HEK293 (cell line): ENCODE data around the gene NOX4.
"Not testable (repeated sequence)": the region's sequence is repeated elsewhere in the genome, so short reads cannot be mapped to it uniquely, and the experiment has no call there.

Source experiments
- CTCF ChIA-PET: fragments of 350-600 bp; formaldehyde crosslinking; extraction: SDS; loops from one replicate; lab custom pipeline; 2021; ENCODE audit warnings: antibody characterized with exemption; lab: Yijun Ruan, JAX
- POLR2A ChIA-PET: fragments of 300-600 bp; formaldehyde crosslinking; extraction: SDS; loops from one replicate; lab custom pipeline; 2020; ENCODE audit warnings: antibody characterized with exemption, inconsistent platforms; lab: Yijun Ruan, JAX
- H3K27ac ChIP-seq: fragments of 200-500 bp; sonication (Bioruptor generic); 2 replicates; pipeline ENCODE4 v1.5.1; 2014; ENCODE audit warnings: low read depth, low read length, control low read depth, inconsistent platforms; ENCODE audit errors: extremely low read depth
- H3K36me3 ChIP-seq, 2 experiments: fragments of 200-500 bp in 1 of 2; sonication (Bioruptor generic) in 1 of 2; 1 replicate in 1 of 2; 2 replicates in 1 of 2; pipeline ENCODE4 v1.5.1; 2014 to 2017; ENCODE audit warnings: inconsistent platforms in 2 of 2, low read length in 2 of 2; ENCODE audit not compliant: control insufficient read depth in 2 of 2, insufficient read depth in 1 of 2
- H3K4me1 ChIP-seq: fragments of 200-500 bp; sonication (Bioruptor generic); 2 replicates; pipeline ENCODE4 v1.5.1; 2014; ENCODE audit warnings: mild to moderate bottlenecking, low read length, inconsistent platforms; ENCODE audit not compliant: control insufficient read depth, insufficient read depth
- H3K4me3 ChIP-seq: 2 replicates; pipeline ENCODE4 v1.5.1; 2011; ENCODE audit warnings: low read depth, mild to moderate bottlenecking, control low read depth, low read length, moderate library complexity
- H3K9me3 ChIP-seq: fragments of 200-500 bp; sonication (Bioruptor generic); 2 replicates; pipeline ENCODE4 v1.5.1; 2014; ENCODE audit warnings: low read depth, low read length, inconsistent platforms; ENCODE audit not compliant: control insufficient read depth, insufficient read depth
- ELK4 ChIP-seq: IDR thresholded peaks from 2 replicates; pipeline ENCODE4 v1.6.1; 2011; ENCODE audit warnings: mild to moderate bottlenecking, low read depth, low read length, borderline replicate concordance
- MEIS1 ChIP-seq: sonication (generic); formaldehyde crosslinking; IDR thresholded peaks from 2 replicates; pipeline ENCODE4 v1.8.1; 2022; ENCODE audit warnings: missing genetic modification reagents, mild to moderate bottlenecking, borderline replicate concordance
- SP2 ChIP-seq: fragments of 450-650 bp; formaldehyde crosslinking; IDR thresholded peaks from 2 replicates; pipeline ENCODE4 v1.5.1; 2016; ENCODE audit warnings: missing biosample characterization, missing genetic modification characterization
- YY2 ChIP-seq: fragments of 450-650 bp; formaldehyde crosslinking; IDR thresholded peaks from 2 replicates; pipeline ENCODE4 v1.5.1; 2016; ENCODE audit warnings: missing biosample characterization, missing genetic modification characterization
- ZBTB48 ChIP-seq: fragments of 450-650 bp; formaldehyde crosslinking; IDR thresholded peaks from 2 replicates; pipeline ENCODE4 v1.5.1; 2016; ENCODE audit warnings: missing biosample characterization, missing genetic modification characterization
- ZFP69B ChIP-seq: fragments of 450-650 bp; formaldehyde crosslinking; IDR thresholded peaks from 2 replicates; pipeline ENCODE4 v1.5.1; 2016; ENCODE audit warnings: missing biosample characterization, missing genetic modification characterization
- ZNF148 ChIP-seq: fragments of 450-650 bp; formaldehyde crosslinking; IDR thresholded peaks from 2 replicates; pipeline ENCODE4 v1.5.0; 2017; ENCODE audit warnings: missing biosample characterization, missing genetic modification characterization, borderline replicate concordance
- ZNF221 ChIP-seq: fragments of 450-650 bp; formaldehyde crosslinking; IDR thresholded peaks from 2 replicates; pipeline ENCODE4 v1.5.1; 2017; ENCODE audit warnings: missing biosample characterization, missing genetic modification characterization, borderline replicate concordance
- ZNF280D ChIP-seq: fragments of 450-650 bp; formaldehyde crosslinking; IDR thresholded peaks from 2 replicates; pipeline ENCODE4 v1.5.1; 2016; ENCODE audit warnings: missing biosample characterization, missing genetic modification characterization
- ZNF350 ChIP-seq: fragments of 450-650 bp; formaldehyde crosslinking; IDR thresholded peaks from 2 replicates; pipeline ENCODE4 v1.5.0; 2017; ENCODE audit warnings: missing biosample characterization, mild to moderate bottlenecking, missing genetic modification characterization
- ZNF571 ChIP-seq: fragments of 450-650 bp; formaldehyde crosslinking; IDR thresholded peaks from 2 replicates; pipeline ENCODE4 v1.5.0; 2017; ENCODE audit warnings: missing biosample characterization, missing genetic modification characterization
- ZNF610 ChIP-seq: fragments of 450-650 bp; formaldehyde crosslinking; IDR thresholded peaks from 2 replicates; pipeline ENCODE4 v1.5.1; 2016; ENCODE audit warnings: missing biosample characterization, missing genetic modification characterization, borderline replicate concordance
- ZNF626 ChIP-seq: fragments of 450-650 bp; sonication (Bioruptor Pico); formaldehyde crosslinking; IDR thresholded peaks from 2 replicates; pipeline ENCODE4 v1.5.1; 2018; ENCODE audit warnings: missing biosample characterization, missing genetic modification characterization, inconsistent platforms
- ZNF654 ChIP-seq: fragments of 450-650 bp; formaldehyde crosslinking; IDR thresholded peaks from 2 replicates; pipeline ENCODE4 v1.5.1; 2016; ENCODE audit warnings: low read depth, missing biosample characterization, missing genetic modification characterization
- ZNF660 ChIP-seq: fragments of 450-650 bp; IDR thresholded peaks from 2 replicates; pipeline ENCODE4 v1.5.1; 2018; ENCODE audit warnings: missing biosample characterization, mild to moderate bottlenecking, missing genetic modification characterization
- ZNF791 ChIP-seq: fragments of 450-650 bp; formaldehyde crosslinking; IDR thresholded peaks from 2 replicates; pipeline ENCODE4 v1.5.1; 2016; ENCODE audit warnings: missing biosample characterization, missing genetic modification characterization
- TF ChIP-seq, protein P1 (sequence below): fragments of 450-650 bp; formaldehyde crosslinking; IDR thresholded peaks from 2 replicates; pipeline ENCODE4 v1.5.1; 2016; ENCODE audit warnings: missing biosample characterization, missing genetic modification characterization

NOX4 gene

DNA sequence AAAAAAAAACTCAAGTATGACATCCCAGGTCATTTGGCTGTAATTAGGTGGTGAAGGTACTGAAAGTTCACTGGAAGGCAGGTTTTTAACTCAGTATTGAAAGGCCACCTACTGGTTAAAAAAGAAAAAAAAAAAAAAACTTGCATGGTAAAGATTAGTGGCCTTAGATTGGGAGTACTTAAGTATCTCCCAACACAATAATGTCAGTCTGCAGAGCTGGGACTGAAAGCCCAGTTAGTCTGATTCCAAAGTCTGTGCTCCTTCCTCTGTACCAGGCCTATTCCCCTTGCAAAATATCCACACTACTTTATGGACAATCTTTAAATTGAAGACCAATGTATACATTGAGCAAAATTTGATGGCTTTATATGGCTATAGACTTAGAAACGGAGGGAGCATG, 85.5 kb downstream of the NOX4 start:
- ChIA-PET POLR2A (no interaction called here), CTCF (interaction anchor here (0.6 to 0.9 kb wide), 2 partner anchors 28 to 135 kb away, joined by 4 to 5 read pairs; no protein-coding TSS in a partner anchor)
- Histone ChIP-seq H3K27ac (no peak overlapping the region), H3K4me3 (no peak overlapping the region), H3K4me1 (no peaks in the 10 kb centered on the region), H3K36me3 (no peaks in the 10 kb centered on the region), H3K9me3 (no peaks in the 10 kb centered on the region)
- TF ChIP-seq ZNF610 (no peak), ZNF626 (tag by site-specific recombination) (no peak), ZNF654 (tag by site-specific recombination) (0 out of 2 replicates have a peak, but pooled peaks have one; percentile 9)
- TF ChIP-seq, protein P1, sequence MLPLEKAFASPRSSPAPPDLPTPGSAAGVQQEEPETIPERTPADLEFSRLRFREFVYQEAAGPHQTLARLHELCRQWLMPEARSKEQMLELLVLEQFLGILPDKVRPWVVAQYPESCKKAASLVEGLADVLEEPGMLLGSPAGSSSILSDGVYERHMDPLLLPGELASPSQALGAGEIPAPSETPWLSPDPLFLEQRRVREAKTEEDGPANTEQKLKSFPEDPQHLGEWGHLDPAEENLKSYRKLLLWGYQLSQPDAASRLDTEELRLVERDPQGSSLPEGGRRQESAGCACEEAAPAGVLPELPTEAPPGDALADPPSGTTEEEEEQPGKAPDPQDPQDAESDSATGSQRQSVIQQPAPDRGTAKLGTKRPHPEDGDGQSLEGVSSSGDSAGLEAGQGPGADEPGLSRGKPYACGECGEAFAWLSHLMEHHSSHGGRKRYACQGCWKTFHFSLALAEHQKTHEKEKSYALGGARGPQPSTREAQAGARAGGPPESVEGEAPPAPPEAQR (tag by site-specific recombination): no peak
- TF ChIP-seq, all 188 proteins: peak for 1

GRCh38 chr11:89391654-89392053, 99.5 kb downstream of the NOX4 start:
- H3K4me3 ChIP-seq, H3K36me3 ChIP-seq, H3K27ac ChIP-seq, POLR2A ChIA-PET, H3K4me1 ChIP-seq, CTCF ChIA-PET, H3K9me3 ChIP-seq: not testable (repeated sequence)

GRCh38 chr11:89387501-89387900, 103.7 kb downstream of the NOX4 start:
- H3K27ac ChIP-seq, H3K36me3 ChIP-seq, H3K9me3 ChIP-seq, H3K4me3 ChIP-seq, H3K4me1 ChIP-seq, POLR2A ChIA-PET, CTCF ChIA-PET: not testable (repeated sequence)

DNA sequence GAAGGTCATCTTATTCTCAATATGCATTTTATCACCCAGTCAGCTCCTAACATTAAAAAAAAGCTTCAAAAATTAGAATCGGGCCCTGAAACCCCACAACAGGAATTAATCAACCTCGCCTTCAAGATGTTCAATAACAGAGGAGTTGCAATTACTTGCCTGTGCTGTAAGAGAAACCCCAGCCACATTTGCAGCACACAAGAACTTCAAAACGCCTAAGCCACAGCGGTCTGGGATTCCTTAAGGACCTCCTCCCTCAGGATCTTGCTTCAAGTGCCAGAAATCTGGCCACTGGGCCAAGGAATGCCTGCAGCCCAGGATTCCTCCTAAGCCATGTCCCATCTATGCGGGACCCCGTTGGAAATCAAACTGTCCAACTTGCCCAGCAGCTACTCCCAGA, 108.2 kb downstream of the NOX4 start:
- H3K4me1 ChIP-seq, H3K4me3 ChIP-seq, H3K36me3 ChIP-seq, H3K27ac ChIP-seq, POLR2A ChIA-PET, H3K9me3 ChIP-seq, CTCF ChIA-PET: not testable (repeated sequence)

DNA sequence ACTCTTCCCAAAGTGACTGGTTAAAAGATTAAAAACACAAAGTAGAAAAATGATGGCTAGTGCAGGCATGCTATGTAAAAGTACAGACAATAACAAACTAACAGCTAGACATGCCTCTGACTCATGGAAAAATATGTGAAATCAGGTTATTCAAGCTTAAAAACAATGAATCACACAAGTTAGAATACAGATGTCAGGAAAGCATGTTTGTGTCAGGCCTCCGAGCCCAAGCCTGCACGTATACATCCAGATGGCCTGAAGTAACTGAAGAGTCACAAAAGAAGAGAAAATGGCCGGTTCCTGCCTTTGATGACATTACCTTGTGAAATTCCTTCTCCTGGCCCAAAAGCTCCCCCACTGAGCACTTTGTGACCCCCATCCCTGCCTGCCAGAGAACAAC, 110.1 kb downstream of the NOX4 start:
- POLR2A ChIA-PET: no interaction called here
- Histone ChIP-seq H3K27ac (no peak overlapping the region), H3K4me1 (no peaks in the 10 kb centered on the region), H3K36me3 (no peaks in the 10 kb centered on the region), H3K9me3 (no peaks in the 10 kb centered on the region), H3K4me3 (no peak overlapping the region)
- CTCF ChIA-PET: no interaction called here
- TF ChIP-seq ZNF791 (tag by site-specific recombination) (no peak), SP2 (tag by site-specific recombination) (no peak), ZFP69B (no peak), ZNF571 (tag by site-specific recombination) (no peak), MEIS1 (CRISPR knock-in tag) (no peak), ZNF660 (tag by site-specific recombination) (no peak), ZNF280D (tag by site-specific recombination) (no peak), YY2 (tag by site-specific recombination) (no peak), ZNF350 (tag by site-specific recombination) (no peak), ZBTB48 (tag by site-specific recombination) (no peak), ELK4 (no peak), ZNF221 (tag by site-specific recombination) (no peak), ZNF148 (tag by site-specific recombination) (no peak)
